A549 (cell line): ENCODE data around the gene LIN9.

Source experiments
- EP300 ChIP-seq, 2 experiments: fragments of >200 bp; sonication (Bioruptor Twin); formaldehyde crosslinking; IDR thresholded peaks; 2 replicates in 1 of 2; 3 replicates in 1 of 2; pipeline ENCODE4 v1.6.1; 2016 to 2017
- ESRRA ChIP-seq: fragments of 150-350 bp; IDR thresholded peaks from 2 replicates; pipeline ENCODE4 v1.6.1; 2014; ENCODE audit warnings: mild to moderate bottlenecking, low read length, borderline replicate concordance
- HOXA7 ChIP-seq: fragments of 250-450 bp; sonication (Bioruptor Pico); IDR thresholded peaks from 2 replicates; pipeline ENCODE4 v1.5.0; 2020; ENCODE audit warnings: mild to moderate bottlenecking, moderate library complexity
- JUN ChIP-seq, 2 experiments: fragments of >200 bp; sonication (Bioruptor Twin); formaldehyde crosslinking; IDR thresholded peaks; 2 replicates in 1 of 2; 3 replicates in 1 of 2; pipeline ENCODE4 v1.6.1; 2016 to 2017
- KDM1A ChIP-seq: fragments of 200-600 bp; sonication (generic); IDR thresholded peaks from 2 replicates; pipeline ENCODE4 v1.6.1; 2016; ENCODE audit warnings: low read depth, mild to moderate bottlenecking
- NFE2L2 ChIP-seq: fragments of 150-350 bp; conservative IDR thresholded peaks from 2 replicates; pipeline ENCODE4 v1.6.1; 2014; ENCODE audit warnings: low read length
- PHF8 ChIP-seq: fragments of 200-600 bp; sonication (generic); IDR thresholded peaks from 2 replicates; pipeline ENCODE4 v1.6.1; 2016; ENCODE audit warnings: low read depth, mild to moderate bottlenecking, antibody characterized with exemption, moderate library complexity, borderline replicate concordance
- POLR2A ChIP-seq: IDR thresholded peaks from 2 replicates; pipeline ENCODE4 v1.6.1; 2012; ENCODE audit warnings: mild to moderate bottlenecking, low read length
- ZNF302 ChIP-seq: fragments of 250-450 bp; sonication (Bioruptor Pico); IDR thresholded peaks from 2 replicates; pipeline ENCODE4 v1.9.0; 2021; ENCODE audit warnings: inconsistent platforms, mild to moderate bottlenecking, moderate library complexity
- TF ChIP-seq, protein P1 (sequence below): fragments of >200 bp; sonication (Bioruptor Twin); formaldehyde crosslinking; IDR thresholded peaks from 3 replicates; pipeline ENCODE4 v1.5.1; 2016
- TF ChIP-seq, protein P2 (sequence below): fragments of 250-450 bp; sonication (Bioruptor Pico); IDR thresholded peaks from 2 replicates; pipeline ENCODE4 v1.5.0; 2021; ENCODE audit warnings: mild to moderate bottlenecking, moderate library complexity, borderline replicate concordance
- TF ChIP-seq, protein P3 (sequence below): IDR thresholded peaks from 2 replicates; pipeline ENCODE4 v1.6.1; 2012
- TF ChIP-seq, protein P4 (sequence below): fragments of 200-600 bp; sonication (generic); IDR thresholded peaks from 2 replicates; pipeline ENCODE4 v1.6.1; 2016; ENCODE audit warnings: antibody characterized with exemption, mild to moderate bottlenecking, moderate library complexity

DNA sequence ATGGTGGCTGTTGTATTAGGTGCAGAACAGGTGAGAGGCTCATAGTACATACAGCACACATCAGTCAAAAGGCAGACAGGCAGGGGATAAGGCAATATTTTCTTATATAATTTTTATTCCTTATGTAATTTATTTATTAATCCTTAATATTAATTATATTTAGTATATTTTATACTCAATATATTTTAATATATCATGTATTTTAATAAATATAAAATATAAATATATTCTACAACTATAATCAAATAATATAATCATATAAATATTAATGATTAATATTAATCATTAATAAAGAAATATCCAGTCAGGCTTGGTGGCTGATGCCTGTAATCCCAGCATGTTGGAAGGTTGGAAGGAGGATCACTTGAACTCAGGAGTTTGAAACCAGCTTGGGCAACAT, 104.8 kb downstream of the LIN9 start:
- TF ChIP-seq, protein P1, sequence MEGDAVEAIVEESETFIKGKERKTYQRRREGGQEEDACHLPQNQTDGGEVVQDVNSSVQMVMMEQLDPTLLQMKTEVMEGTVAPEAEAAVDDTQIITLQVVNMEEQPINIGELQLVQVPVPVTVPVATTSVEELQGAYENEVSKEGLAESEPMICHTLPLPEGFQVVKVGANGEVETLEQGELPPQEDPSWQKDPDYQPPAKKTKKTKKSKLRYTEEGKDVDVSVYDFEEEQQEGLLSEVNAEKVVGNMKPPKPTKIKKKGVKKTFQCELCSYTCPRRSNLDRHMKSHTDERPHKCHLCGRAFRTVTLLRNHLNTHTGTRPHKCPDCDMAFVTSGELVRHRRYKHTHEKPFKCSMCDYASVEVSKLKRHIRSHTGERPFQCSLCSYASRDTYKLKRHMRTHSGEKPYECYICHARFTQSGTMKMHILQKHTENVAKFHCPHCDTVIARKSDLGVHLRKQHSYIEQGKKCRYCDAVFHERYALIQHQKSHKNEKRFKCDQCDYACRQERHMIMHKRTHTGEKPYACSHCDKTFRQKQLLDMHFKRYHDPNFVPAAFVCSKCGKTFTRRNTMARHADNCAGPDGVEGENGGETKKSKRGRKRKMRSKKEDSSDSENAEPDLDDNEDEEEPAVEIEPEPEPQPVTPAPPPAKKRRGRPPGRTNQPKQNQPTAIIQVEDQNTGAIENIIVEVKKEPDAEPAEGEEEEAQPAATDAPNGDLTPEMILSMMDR, result no peak
- no peak for TF ChIP-seq HOXA7 (CRISPR knock-in tag)
- TF ChIP-seq KDM1A, result no peak
- no peak for TF ChIP-seq ESRRA
- TF ChIP-seq, protein P2, sequence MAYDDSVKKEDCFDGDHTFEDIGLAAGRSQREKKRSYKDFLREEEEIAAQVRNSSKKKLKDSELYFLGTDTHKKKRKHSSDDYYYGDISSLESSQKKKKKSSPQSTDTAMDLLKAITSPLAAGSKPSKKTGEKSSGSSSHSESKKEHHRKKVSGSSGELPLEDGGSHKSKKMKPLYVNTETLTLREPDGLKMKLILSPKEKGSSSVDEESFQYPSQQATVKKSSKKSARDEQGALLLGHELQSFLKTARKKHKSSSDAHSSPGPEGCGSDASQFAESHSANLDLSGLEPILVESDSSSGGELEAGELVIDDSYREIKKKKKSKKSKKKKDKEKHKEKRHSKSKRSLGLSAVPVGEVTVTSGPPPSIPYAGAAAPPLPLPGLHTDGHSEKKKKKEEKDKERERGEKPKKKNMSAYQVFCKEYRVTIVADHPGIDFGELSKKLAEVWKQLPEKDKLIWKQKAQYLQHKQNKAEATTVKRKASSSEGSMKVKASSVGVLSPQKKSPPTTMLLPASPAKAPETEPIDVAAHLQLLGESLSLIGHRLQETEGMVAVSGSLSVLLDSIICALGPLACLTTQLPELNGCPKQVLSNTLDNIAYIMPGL, result no peak
- no peak for TF ChIP-seq NFE2L2
- no peak for TF ChIP-seq EP300 (IDR thresholded peaks at IDR 0.05)
- TF ChIP-seq POLR2A, result no peak
- no peak for TF ChIP-seq PHF8
- TF ChIP-seq JUN (IDR thresholded peaks at IDR 0.05), result no peak
- TF ChIP-seq, protein P3, sequence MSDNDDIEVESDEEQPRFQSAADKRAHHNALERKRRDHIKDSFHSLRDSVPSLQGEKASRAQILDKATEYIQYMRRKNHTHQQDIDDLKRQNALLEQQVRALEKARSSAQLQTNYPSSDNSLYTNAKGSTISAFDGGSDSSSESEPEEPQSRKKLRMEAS, result no peak
- TF ChIP-seq ZNF302, result no peak
- TF ChIP-seq, protein P4, sequence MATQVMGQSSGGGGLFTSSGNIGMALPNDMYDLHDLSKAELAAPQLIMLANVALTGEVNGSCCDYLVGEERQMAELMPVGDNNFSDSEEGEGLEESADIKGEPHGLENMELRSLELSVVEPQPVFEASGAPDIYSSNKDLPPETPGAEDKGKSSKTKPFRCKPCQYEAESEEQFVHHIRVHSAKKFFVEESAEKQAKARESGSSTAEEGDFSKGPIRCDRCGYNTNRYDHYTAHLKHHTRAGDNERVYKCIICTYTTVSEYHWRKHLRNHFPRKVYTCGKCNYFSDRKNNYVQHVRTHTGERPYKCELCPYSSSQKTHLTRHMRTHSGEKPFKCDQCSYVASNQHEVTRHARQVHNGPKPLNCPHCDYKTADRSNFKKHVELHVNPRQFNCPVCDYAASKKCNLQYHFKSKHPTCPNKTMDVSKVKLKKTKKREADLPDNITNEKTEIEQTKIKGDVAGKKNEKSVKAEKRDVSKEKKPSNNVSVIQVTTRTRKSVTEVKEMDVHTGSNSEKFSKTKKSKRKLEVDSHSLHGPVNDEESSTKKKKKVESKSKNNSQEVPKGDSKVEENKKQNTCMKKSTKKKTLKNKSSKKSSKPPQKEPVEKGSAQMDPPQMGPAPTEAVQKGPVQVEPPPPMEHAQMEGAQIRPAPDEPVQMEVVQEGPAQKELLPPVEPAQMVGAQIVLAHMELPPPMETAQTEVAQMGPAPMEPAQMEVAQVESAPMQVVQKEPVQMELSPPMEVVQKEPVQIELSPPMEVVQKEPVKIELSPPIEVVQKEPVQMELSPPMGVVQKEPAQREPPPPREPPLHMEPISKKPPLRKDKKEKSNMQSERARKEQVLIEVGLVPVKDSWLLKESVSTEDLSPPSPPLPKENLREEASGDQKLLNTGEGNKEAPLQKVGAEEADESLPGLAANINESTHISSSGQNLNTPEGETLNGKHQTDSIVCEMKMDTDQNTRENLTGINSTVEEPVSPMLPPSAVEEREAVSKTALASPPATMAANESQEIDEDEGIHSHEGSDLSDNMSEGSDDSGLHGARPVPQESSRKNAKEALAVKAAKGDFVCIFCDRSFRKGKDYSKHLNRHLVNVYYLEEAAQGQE, result no peak
